Stimulated activated CD8-positive, alpha-beta memory T cell treated with anti-CD3 and anti-CD28 coated beads, Interleukin-4, amount 100 ng/mL, for 4 hours (primary cell): ENCODE data around the gene DEDD2.

ENCODE experiments used
- DNase-seq, 2 donors: peaks; one replicate each; pipeline ENCODE4 v3.0.0-alpha.2; 2020; ENCODE audit warnings: low read depth in 2 of 2, low spot score in 1 of 2

Gene DEDD2

DNA sequence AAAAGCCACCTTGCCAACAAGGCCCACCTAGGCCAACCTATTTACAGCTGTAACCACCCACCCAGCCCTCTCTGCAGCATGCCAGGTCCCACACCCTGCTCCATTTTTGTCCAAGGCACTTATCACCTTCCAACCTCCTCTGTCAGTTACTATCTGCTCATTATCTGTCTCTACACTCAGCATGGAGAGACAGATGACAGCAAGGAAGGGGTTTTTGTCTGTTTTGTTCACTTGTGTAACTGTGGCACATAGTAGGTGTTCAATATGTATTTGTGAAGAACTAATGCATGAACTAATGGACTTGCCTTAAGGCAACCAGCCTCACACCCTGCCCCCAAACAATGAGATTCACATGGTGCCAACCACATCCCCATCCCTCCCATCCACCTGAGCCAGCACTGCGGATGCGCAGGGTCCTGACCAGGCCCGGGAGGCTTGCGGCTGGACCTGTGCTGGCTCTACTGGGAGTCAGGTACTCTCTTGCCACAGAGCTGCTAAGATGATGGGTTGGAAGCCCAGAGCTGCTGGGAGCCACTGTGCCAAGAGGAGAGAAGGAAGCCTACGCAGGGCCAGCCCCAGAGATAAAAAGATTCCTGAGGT lies 17.3 kb downstream of the DEDD2 start:
- no peak for DNase-seq

GRCh38 chr19:42199440-42200115 lies 17.9 kb downstream of the DEDD2 start:
- no peak for DNase-seq

GRCh38 chr19:42198676-42199439 lies 18.6 kb downstream of the DEDD2 start:
- DNase-seq = peak in 1 of 2 donors; percentile 60

DNA sequence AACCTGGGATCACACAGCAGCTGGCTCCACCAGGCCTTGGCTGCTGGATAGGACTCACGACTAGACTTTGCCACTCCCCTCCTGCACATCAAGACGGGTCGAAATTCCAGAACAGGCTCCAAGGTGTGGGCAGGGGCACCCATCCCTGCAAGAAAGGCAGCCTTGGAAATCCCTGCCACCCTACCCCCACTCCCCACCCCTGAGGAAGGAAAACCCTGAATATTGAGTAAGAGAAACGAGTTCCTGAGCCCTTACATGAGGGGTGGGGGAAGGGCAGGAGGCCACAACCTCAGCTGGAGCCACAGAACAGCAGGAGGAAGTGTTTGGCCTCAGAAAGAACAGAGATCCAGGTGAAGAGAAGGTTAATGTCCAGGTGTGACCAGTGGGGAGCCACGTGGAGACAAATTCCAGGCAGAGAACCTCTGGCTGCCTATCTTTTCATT lies 20.1 kb downstream of the DEDD2 start:
- DNase-seq = no peak

- no peak for DNase-seq
Observed at GRCh38 chr19:42196011-42197001, 21.2 kb downstream of the DEDD2 start.

GRCh38 chr19:42193706-42194105 lies 23.8 kb downstream of the DEDD2 start:
- no peak for DNase-seq

DNA sequence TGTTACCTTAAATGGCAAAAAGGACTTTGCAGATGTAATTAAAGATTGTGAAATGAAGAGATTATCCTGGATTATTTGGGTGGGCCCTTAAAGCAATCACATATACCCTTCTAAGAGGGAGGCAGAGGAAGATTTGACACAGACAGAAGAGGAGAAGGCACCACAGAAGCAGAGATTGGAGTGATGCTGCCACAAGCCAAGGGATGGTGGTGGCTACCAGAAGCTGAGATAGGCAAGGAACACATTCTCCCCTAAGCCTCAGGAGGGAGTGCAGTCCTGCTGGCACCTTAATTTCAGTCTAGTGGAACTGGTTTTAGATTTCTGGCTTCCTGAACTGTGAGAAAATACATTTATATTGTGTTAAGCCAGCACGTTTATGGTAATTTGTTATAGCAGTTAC lies 24.2 kb downstream of the DEDD2 start:
- no peak for DNase-seq

DNA sequence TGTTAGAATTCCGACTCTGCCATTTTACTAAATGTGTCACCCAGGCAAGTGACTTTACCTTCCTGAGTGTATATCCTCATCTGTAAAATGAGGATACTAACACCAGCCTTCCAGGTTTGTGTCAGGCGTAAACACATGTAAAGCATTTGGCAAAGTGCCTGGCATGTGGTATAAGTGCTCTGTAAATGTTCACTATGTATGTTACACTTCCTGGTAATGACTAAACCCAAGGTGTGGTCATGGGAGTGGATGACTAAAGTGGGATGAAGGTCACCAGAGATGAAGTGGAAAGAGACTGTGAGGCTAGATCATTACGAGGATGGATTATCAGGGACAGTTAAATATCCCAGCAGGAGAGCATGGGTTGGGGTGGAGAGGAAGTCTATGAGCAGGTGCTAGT lies 25.6 kb downstream of the DEDD2 start:
- no peak for DNase-seq

GRCh38 chr19:42191330-42191729 lies 26.1 kb downstream of the DEDD2 start:
- no peak for DNase-seq

- DNase-seq = no peak
Observed at GRCh38 chr19:42189133-42189532, 28.3 kb downstream of the DEDD2 start.

DNA sequence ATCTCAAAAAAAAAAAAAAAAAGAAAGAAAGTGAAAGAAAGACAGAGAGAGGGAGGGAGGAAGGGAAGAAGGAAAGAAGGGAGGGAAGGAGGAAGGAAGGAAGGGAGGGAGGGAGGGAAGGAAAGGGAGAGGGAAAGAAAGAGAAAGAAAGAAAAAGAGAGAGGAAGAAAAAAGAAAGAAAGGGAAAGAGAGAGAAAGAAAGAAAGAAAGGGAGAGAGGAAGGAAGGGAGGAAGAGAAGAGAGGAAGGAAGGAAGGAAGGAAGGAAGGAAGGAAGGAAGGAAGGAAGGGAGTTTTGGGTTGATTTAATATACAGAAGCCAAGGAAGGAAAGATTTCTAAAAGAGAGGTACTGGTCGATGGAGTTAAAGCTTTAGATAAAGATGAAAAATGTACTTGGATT lies 28.8 kb downstream of the DEDD2 start:
- DNase-seq = no peak

DNA sequence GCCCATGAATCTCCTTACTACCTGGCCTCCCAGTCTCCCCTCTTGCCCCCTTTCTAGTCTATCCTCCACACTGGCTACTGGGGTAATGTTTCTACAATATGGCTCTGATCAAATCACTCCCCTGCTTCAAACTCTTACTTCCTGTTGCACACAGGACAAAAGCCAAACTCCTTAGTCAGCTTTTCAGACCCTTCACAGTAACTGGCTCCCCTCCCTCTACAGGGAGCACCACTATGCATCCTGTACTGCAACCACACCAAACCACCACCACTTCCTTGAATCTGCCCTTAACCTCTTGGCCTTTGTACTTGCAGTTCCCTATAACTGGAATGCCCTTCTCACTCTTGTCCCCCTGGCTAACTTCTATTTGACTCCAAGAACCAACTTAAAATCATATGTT lies 32.2 kb downstream of the DEDD2 start:
- DNase-seq = no peak

- peak; percentile 56 to 59 for DNase-seq
Observed at GRCh38 chr19:42184401-42184861, 33.0 kb downstream of the DEDD2 start.

DNA sequence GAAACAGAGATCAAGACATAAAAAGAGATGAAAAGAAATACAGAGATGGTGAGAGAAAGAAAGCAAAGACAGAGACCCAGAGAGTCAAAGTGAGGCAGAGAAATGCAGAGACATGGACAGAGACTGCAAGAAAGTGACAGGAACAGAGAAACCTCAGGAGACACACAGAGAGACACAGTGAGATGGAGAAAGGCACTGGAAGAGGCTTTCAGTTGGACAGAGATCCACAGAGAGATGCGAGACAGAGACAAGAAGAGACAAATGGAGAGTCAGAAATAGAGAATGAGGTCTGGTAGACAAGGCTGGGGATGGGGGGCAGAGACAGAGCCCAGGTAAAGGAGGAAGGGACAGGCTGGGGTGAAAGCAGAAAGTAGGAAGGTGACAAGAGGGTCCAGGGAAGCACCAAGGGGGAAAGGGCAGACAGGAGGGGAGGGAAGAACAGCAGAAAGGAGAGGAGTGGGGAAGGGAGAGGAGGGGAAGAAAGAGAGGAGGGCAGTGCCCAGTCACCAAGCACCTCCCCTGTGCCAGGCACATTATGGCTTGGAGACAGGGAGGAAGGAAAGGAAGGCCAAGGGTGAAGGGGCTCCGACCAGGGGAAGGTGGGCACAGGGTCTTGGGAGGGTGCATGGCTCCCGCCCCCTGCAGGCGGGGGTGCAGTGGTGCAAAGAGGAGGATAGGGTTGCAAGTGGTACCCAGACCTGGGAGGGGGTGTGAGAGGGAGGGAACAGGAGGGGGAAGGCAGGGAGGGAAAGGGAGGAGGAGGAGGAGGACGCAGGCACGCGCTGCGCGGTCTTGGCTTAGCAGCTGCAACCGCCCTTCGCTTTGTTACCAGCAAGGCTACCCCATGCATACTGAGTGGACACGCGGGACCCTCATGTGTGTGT lies 38.4 kb downstream of the DEDD2 start:
- no peak for DNase-seq

DNA sequence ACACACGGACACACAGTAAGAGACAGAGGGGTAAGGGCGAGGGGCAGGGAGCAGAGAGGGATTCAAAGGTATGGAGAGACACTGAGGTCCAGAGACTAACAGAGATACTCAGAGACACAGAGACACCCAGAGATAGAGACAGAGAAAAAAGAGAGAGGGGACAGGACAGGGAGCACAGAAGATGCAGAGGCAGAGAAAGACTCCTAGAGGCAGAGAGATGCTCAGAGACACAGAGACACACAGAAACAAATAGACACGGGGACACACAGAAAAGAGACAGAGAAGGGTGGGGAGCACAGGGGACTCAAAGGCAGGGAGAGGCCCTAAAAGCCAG lies 39.8 kb downstream of the DEDD2 start:
- DNase-seq = no peak

GRCh38 chr19:42176990-42177685 lies 40.3 kb downstream of the DEDD2 start:
- peak in 1 of 2 donors; percentile 58 for DNase-seq

GRCh38 chr19:42176649-42176989 lies 40.9 kb downstream of the DEDD2 start:
- no peak for DNase-seq

GRCh38 chr19:42175952-42176648 lies 41.4 kb downstream of the DEDD2 start:
- no peak for DNase-seq
